CD14-positive monocyte (primary cell): ENCODE data around the gene WDR91. TPM values are rescaled to one million over a fixed set of nuclear protein-coding genes. Genes with fewer than 3 reads are reported as not detected.

ENCODE experiments used
- DNase-seq, 3 donors: peaks; one replicate each; pipeline ENCODE4 v3.0.0-alpha.2; 2011 to 2022
- H2AFZ ChIP-seq: 2 replicates; pipeline ENCODE4 v1.6.0; 2012; ENCODE audit warnings: mild to moderate bottlenecking, low read depth, low read length, inconsistent platforms; ENCODE audit not compliant: insufficient read depth, poor library complexity, severe bottlenecking
- H3K27ac ChIP-seq, 2 donors: 1 replicate in 1 of 2; 2 replicates in 1 of 2; pipeline ENCODE4 v1.5.1; 2012 to 2013; ENCODE audit warnings: low read length in 2 of 2, control low read depth in 1 of 2, inconsistent platforms in 1 of 2, low read depth in 1 of 2, mild to moderate bottlenecking in 1 of 2
- H3K27me3 ChIP-seq, 2 donors: one replicate each; pipeline versions ENCODE4 v1.6.0 to v1.6.1; 2011 to 2013; ENCODE audit warnings: low read length in 2 of 2; ENCODE audit not compliant: control insufficient read depth in 2 of 2, insufficient read depth in 2 of 2
- H3K36me3 ChIP-seq, 2 donors: replicated peaks in 1 of 2; 1 replicate in 1 of 2; 2 replicates in 1 of 2; pipeline versions ENCODE4 v1.5.1 to v1.6.1; 2012 to 2013; ENCODE audit warnings: low read length in 2 of 2, control low read depth in 1 of 2, inconsistent platforms in 1 of 2, mild to moderate bottlenecking in 1 of 2; ENCODE audit not compliant: insufficient read depth in 2 of 2, control insufficient read depth in 1 of 2
- H3K4me1 ChIP-seq, 2 donors: 1 replicate in 1 of 2; 2 replicates in 1 of 2; pipeline versions ENCODE4 v1.5.1 to v1.6.1; 2012 to 2013; ENCODE audit warnings: low read length in 2 of 2, control low read depth in 1 of 2, inconsistent platforms in 1 of 2, mild to moderate bottlenecking in 1 of 2, moderate library complexity in 1 of 2; ENCODE audit not compliant: insufficient read depth in 2 of 2, control insufficient read depth in 1 of 2
- H3K4me2 ChIP-seq: replicated peaks from 2 replicates; pipeline ENCODE3; 2012; ENCODE audit warnings: low read length, moderate library complexity, mild to moderate bottlenecking; ENCODE audit not compliant: poor library complexity, severe bottlenecking; ENCODE audit errors: extremely low read depth
- H3K4me3 ChIP-seq, 3 experiments: fragments of 200-600 bp in 1 of 3; sonication (generic) in 1 of 3; replicated peaks in 1 of 3; 1 replicate in 2 of 3; 2 replicates in 1 of 3; pipeline ENCODE4 v1.5.1; 2011 to 2013; ENCODE audit warnings: low read length in 3 of 3, mild to moderate bottlenecking in 3 of 3, control low read depth in 2 of 3, low read depth in 2 of 3, inconsistent platforms in 1 of 3, moderate library complexity in 1 of 3
- H3K79me2 ChIP-seq: 2 replicates; pipeline ENCODE4 v1.6.0; 2012; ENCODE audit warnings: mild to moderate bottlenecking, control low read depth, inconsistent platforms, low read length, moderate library complexity; ENCODE audit not compliant: insufficient read depth
- H3K9ac ChIP-seq: 2 replicates; pipeline ENCODE4 v1.6.0; 2017; ENCODE audit warnings: low read length, mild to moderate bottlenecking; ENCODE audit not compliant: insufficient read depth, poor library complexity, severe bottlenecking
- H3K9me3 ChIP-seq, 2 donors: replicated peaks in 1 of 2; 1 replicate in 1 of 2; 2 replicates in 1 of 2; pipeline versions ENCODE4 v1.5.1 to v1.6.1; 2012 to 2013; ENCODE audit warnings: low read length in 2 of 2, control low read depth in 1 of 2; ENCODE audit not compliant: control insufficient read depth in 1 of 2, insufficient read depth in 1 of 2
- H4K20me1 ChIP-seq: 2 replicates; pipeline ENCODE4 v1.6.0; 2012; ENCODE audit warnings: mild to moderate bottlenecking, low read length, control low read depth, moderate library complexity; ENCODE audit not compliant: insufficient read depth
- H3K27ac Mint-ChIP-seq, 7 donors: one replicate each; pipeline ENCODE4 v1.8.0; 2020; ENCODE audit warnings: mild to moderate bottlenecking in 7 of 7, mixed read lengths in 7 of 7, moderate library complexity in 6 of 7, inconsistent platforms in 2 of 7
- H3K27me3 Mint-ChIP-seq, 3 donors: one replicate each; pipeline ENCODE4 v1.8.0; 2021 to 2022; ENCODE audit warnings: low read depth in 3 of 3, mild to moderate bottlenecking in 3 of 3, mixed read lengths in 3 of 3, moderate library complexity in 3 of 3, inconsistent platforms in 1 of 3
- H3K36me3 Mint-ChIP-seq, 2 donors: one replicate each; pipeline ENCODE4 v1.8.0; 2020; ENCODE audit warnings: mixed read lengths in 2 of 2, inconsistent platforms in 1 of 2, mild to moderate bottlenecking in 1 of 2
- H3K4me1 Mint-ChIP-seq: one replicate; pipeline ENCODE4 v1.8.0; 2020; ENCODE audit warnings: mild to moderate bottlenecking, mixed read lengths
- H3K4me3 Mint-ChIP-seq, 2 donors: one replicate each; pipeline ENCODE4 v1.8.0; 2020; ENCODE audit warnings: mild to moderate bottlenecking in 2 of 2, mixed read lengths in 2 of 2, moderate library complexity in 1 of 2
- H3K9me3 Mint-ChIP-seq, 7 donors: one replicate each; pipeline ENCODE4 v1.8.0; 2020 to 2022; ENCODE audit warnings: mixed read lengths in 7 of 7, mild to moderate bottlenecking in 6 of 7, moderate library complexity in 6 of 7, inconsistent platforms in 2 of 7
- CTCF ChIP-seq: fragments of 200-600 bp; IDR thresholded peaks from one replicate; pipeline ENCODE4 v1.8.0; 2022; ENCODE audit warnings: antibody characterized with exemption, mild to moderate bottlenecking
- WGBS: methylation state at CpG from one replicate; pipeline ENCODE4 v1.1.5; 2013; ENCODE audit warnings: missing lambda C conversion rate; ENCODE audit not compliant: insufficient coverage; 5-methylcytosine and 5-hydroxymethylcytosine counted together
- intact Hi-C, 2 donors: fragments of 100-400 bp; cut with micrococcal nuclease; formaldehyde crosslinking; loops; one replicate each; pipeline versions ENCODE4 v1.15.0 to v1.15.1; 2023
- polyA plus RNA-seq, 3 donors: library from polyadenylated mRNA; depleted of rRNA in 1 of 3; unstranded in 2 of 3; stranded (reverse) in 1 of 3; fragments of 300-500 nt in 2 of 3; fragments of >200 nt in 1 of 3; fragmentation: Illumina TruSeq in 2 of 3; gene quantifications; 1 replicate in 2 of 3; 2 replicates in 1 of 3; pipeline ENCODE4 v1.2.3, GENCODE V29; 2012 to 2021

The WDR91 gene
- polyA plus RNA-seq, 3 donors: 2.5 to 35.0 (median 3.9) TPM

- peak overlapping the region; percentile 61 to 87 for H3K27ac ChIP-seq
- no peaks in the 10 kb centered on the region for H3K9me3 ChIP-seq
- Mint-ChIP-seq H3K9me3 (peaks cover 0 to 4% (median 1%) of the 10 kb centered on the region in 7 donors), H3K4me1 (peaks cover 65% of the 10 kb centered on the region), H3K27me3 (peaks cover 0 to 2% (median 1%) of the 10 kb centered on the region in 3 donors), H3K27ac (peak overlapping the region; percentile 53 to 98 (median 88)), H3K36me3 (peaks cover 54 to 55% of the 10 kb centered on the region in 2 donors), H3K4me3 (peak overlapping the region in 1 of 2 donors; percentile 90)
- H3K4me2 ChIP-seq: peak overlapping the region; percentile 93
- peak overlapping the region; percentile 48 for H3K9ac ChIP-seq
- peaks cover 51 to 74% of the 10 kb centered on the region in 2 donors for H3K4me1 ChIP-seq
- no peak overlapping the region for H2AFZ ChIP-seq
- H3K36me3 ChIP-seq: peaks cover 33 to 42% of the 10 kb centered on the region in 2 donors
- peak overlapping the region in 1 of 3 experiments; percentile 42 for H3K4me3 ChIP-seq
- no peak for TF ChIP-seq CTCF
- WGBS: 67% methylated on average over 6 of the region's 12 CpGs
- H3K27me3 ChIP-seq: no peaks in the 10 kb centered on the region
- H3K79me2 ChIP-seq: peaks cover 62% of the 10 kb centered on the region
- peak in 2 of 3 donors; percentile 35 to 48 for DNase-seq
- intact Hi-C loops: loop anchor here in 1 of 2 donors (5.0 to 10.0 kb wide), 2 partner anchors 53 to 180 kb away; partner anchors contain the start of gene AGBL3
- peaks cover 43% of the 10 kb centered on the region for H4K20me1 ChIP-seq
These were observed 43.9 kb downstream of the WDR91 start for GRCh38 chr7:135167365-135167917.

GRCh38 chr7:135166338-135166990 is 44.9 kb downstream of the WDR91 start:
- intact Hi-C loops: loop anchor here in 1 of 2 donors (5.0 to 10.0 kb wide), 2 partner anchors 52 to 179 kb away; partner anchors contain the start of gene AGBL3
- Histone ChIP-seq H3K79me2 (peaks cover 72% of the 10 kb centered on the region), H3K4me1 (peaks cover 53 to 75% of the 10 kb centered on the region in 2 donors), H3K9me3 (no peaks in the 10 kb centered on the region), H4K20me1 (peaks cover 51% of the 10 kb centered on the region), H3K27me3 (no peaks in the 10 kb centered on the region), H3K4me2 (peak overlapping the region; percentile 93), H3K4me3 (peak overlapping the region in 1 of 3 experiments; percentile 42), H3K27ac (peak overlapping the region in 1 of 2 donors; percentile 87), H3K9ac (no peak overlapping the region), H2AFZ (no peak overlapping the region), H3K36me3 (peaks cover 33 to 48% of the 10 kb centered on the region in 2 donors)
- H3K4me1 Mint-ChIP-seq: peaks cover 66% of the 10 kb centered on the region
- peaks cover 57% of the 10 kb centered on the region in 2 donors for H3K36me3 Mint-ChIP-seq
- DNase-seq: no peak
- H3K27me3 Mint-ChIP-seq: peaks cover 0 to 2% (median 0%) of the 10 kb centered on the region in 3 donors
- H3K4me3 Mint-ChIP-seq: peak overlapping the region; percentile 31 to 71
- no peak for TF ChIP-seq CTCF
- 26% methylated on average over 16 of the region's 18 CpGs for WGBS
- H3K27ac Mint-ChIP-seq: peak overlapping the region; percentile 35 to 98 (median 68)
- peaks cover 0 to 5% (median 4%) of the 10 kb centered on the region in 7 donors for H3K9me3 Mint-ChIP-seq
